K562 (cell line): ENCODE data around the gene PAEP.
"Not testable (repeated sequence)": the region's sequence is repeated elsewhere in the genome, so short reads cannot be mapped to it uniquely, and the experiment has no call there.

ENCODE experiments used
- CTCF ChIP-seq, 3 experiments: IDR thresholded peaks in 2 of 3; conservative IDR thresholded peaks in 1 of 3; 2 replicates each; pipeline ENCODE4 v1.5.1; 2011 to 2012; ENCODE audit warnings: low read length in 3 of 3, mild to moderate bottlenecking in 3 of 3, control low read depth in 2 of 3, improper control_type of control experiment in 1 of 3, inconsistent platforms in 1 of 3, low read depth in 1 of 3, mixed read lengths in 1 of 3, moderate library complexity in 1 of 3; ENCODE audit not compliant: insufficient read depth in 2 of 3
- EGR1 ChIP-seq: fragments of 450-650 bp; conservative IDR thresholded peaks from 2 replicates; pipeline ENCODE4 v1.6.1; 2017; ENCODE audit warnings: mild to moderate bottlenecking
- EWSR1 ChIP-seq: fragments of 450-650 bp; IDR thresholded peaks from 2 replicates; pipeline ENCODE4 v1.6.1; 2018; ENCODE audit warnings: borderline replicate concordance, mild to moderate bottlenecking, low read depth, moderate library complexity; ENCODE audit not compliant: partially characterized antibody
- MXI1 ChIP-seq: IDR thresholded peaks from 2 replicates; pipeline ENCODE4 v1.6.1; 2011; ENCODE audit warnings: low read depth, mild to moderate bottlenecking, improper control_type of control experiment, low read length
- NR1H2 ChIP-seq: sonication (generic); formaldehyde crosslinking; IDR thresholded peaks from 2 replicates; pipeline ENCODE4 v1.4.0; 2020; ENCODE audit warnings: mild to moderate bottlenecking, missing genetic modification reagents
- PBX2 ChIP-seq, 2 experiments: IDR thresholded peaks in 1 of 2; conservative IDR thresholded peaks in 1 of 2; 2 replicates each; pipeline ENCODE4 v1.6.1; 2016; ENCODE audit warnings: low read depth in 2 of 2, mild to moderate bottlenecking in 1 of 2, missing compliant biosample characterization in 1 of 2, missing genetic modification characterization in 1 of 2, moderate library complexity in 1 of 2
- POLR2A ChIP-seq: fragments of 450-650 bp; conservative IDR thresholded peaks from 2 replicates; pipeline ENCODE4 v1.6.1; 2016
- PRDM10 ChIP-seq: fragments of 450-650 bp; IDR thresholded peaks from 2 replicates; pipeline ENCODE4 v1.6.1; 2018; ENCODE audit not compliant: partially characterized antibody
- RAD21 ChIP-seq, 2 experiments: fragments of 250-450 bp in 1 of 2; fragments of 450-650 bp in 1 of 2; sonication (Bioruptor Pico) in 1 of 2; formaldehyde crosslinking in 1 of 2; IDR thresholded peaks in 1 of 2; conservative IDR thresholded peaks in 1 of 2; 2 replicates each; pipeline versions ENCODE4 v1.4.0 to v1.8.0; 2020 to 2022; ENCODE audit warnings: mild to moderate bottlenecking in 2 of 2, moderate library complexity in 1 of 2
- RAD51 ChIP-seq: fragments of 450-650 bp; IDR thresholded peaks from 2 replicates; pipeline ENCODE4 v1.7.1; 2016; ENCODE audit warnings: low read depth, mild to moderate bottlenecking, borderline replicate concordance
- SMC3 ChIP-seq: conservative IDR thresholded peaks from 2 replicates; pipeline ENCODE4 v1.6.1; 2011; ENCODE audit warnings: low read depth, low read length, improper control_type of control experiment; ENCODE audit not compliant: insufficient read depth
- ZNF274 ChIP-seq: IDR thresholded peaks from 2 replicates; pipeline ENCODE4 v1.6.1; 2011; ENCODE audit warnings: low read depth, mild to moderate bottlenecking, low read length, moderate library complexity, borderline replicate concordance
- ZNF511 ChIP-seq: sonication (generic); formaldehyde crosslinking; IDR thresholded peaks from 2 replicates; pipeline ENCODE4 v1.8.0; 2022; ENCODE audit warnings: mild to moderate bottlenecking, missing genetic modification reagents

- TF ChIP-seq CTCF (IDR thresholded peaks at IDR 0.05 in 2 of 3, conservative IDR thresholded peaks at IDR 0.05 in 1 of 3; ENCODE audit: insufficient read depth in 2 of 3, low read depth in 1 of 3, low read length in 3 of 3); PBX2 (CRISPR knock-in tag; IDR thresholded peaks at IDR 0.05; ENCODE audit: low read depth); PBX2 (tag; conservative IDR thresholded peaks at IDR 0.05; ENCODE audit: low read depth); NR1H2; EGR1; PRDM10; SMC3; MXI1; RAD51; RAD21 (CRISPR knock-in tag; conservative IDR thresholded peaks at IDR 0.05 in 1 of 2, IDR thresholded peaks at IDR 0.05 in 1 of 2); EWSR1; ZNF511 (CRISPR knock-in tag); POLR2A; ZNF274: not testable (repeated sequence)
Observed at GRCh38 chr9:135534192-135534711, 27.3 kb upstream of the PAEP start.
